OCI-LY3 (cell line): ENCODE data around the gene TSPAN10.

ENCODE experiments used
- CTCF ChIP-seq: fragments of 200-600, 300-600 bp; sonication (generic); IDR thresholded peaks from 2 replicates; pipeline ENCODE4 v1.5.1; 2014; ENCODE audit warnings: antibody characterized with exemption, low read length, low read depth
- EZH2phosphoT487 ChIP-seq: fragments of 200-600 bp; shearing (Covaris generic); IDR thresholded peaks from 2 replicates; pipeline ENCODE4 v1.6.1; 2018; ENCODE audit warnings: antibody characterized with exemption, mixed run types, low read depth

GRCh38 chr17:81641825-81642489 is 5.0 kb downstream of the TSPAN10 start:
- TF ChIP-seq CTCF (no peak), EZH2phosphoT487 (no peak)
